GM12892 (cell line): Measurements from ENCODE around the gene TMEM217.

Experiments
- POLR2A ChIP-seq: IDR thresholded peaks from 2 replicates; pipeline ENCODE4 v1.6.1; 2011; ENCODE audit warnings: low read depth, low read length, control low read depth
- POLR2AphosphoS5 ChIP-seq: IDR thresholded peaks from 2 replicates; pipeline ENCODE4 v1.6.1; 2011; ENCODE audit warnings: low read depth, low read length, control low read depth
- TAF1 ChIP-seq: IDR thresholded peaks from 2 replicates; pipeline ENCODE4 v1.6.1; 2011; ENCODE audit warnings: low read depth, mild to moderate bottlenecking, control low read depth, low read length, borderline replicate concordance

DNA sequence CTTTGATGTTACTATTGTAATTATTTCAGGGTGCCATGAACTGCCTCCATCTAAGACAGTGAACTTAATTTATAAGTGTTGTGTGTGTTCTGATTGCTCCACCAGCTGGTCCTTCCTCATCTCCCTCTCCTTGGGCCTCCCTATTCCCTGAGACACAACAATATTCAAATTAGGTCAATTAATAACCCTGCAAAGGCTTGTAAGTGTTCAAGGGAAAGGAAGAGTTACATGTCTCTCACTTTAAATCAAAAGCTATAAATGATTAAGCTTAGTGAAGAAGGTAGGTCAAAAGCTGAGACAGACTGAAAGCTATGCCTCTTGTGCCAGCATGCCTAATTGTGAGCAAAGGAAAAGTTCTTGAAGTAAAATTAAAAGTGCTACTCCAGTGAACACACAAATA, 35.5 kb upstream of the TMEM217 start:
- TF ChIP-seq POLR2A (no peak), POLR2AphosphoS5 (no peak), TAF1 (no peak)
